GM21576 (cell line): ENCODE results near the gene SSPN.
"Not testable (repeated sequence)": the region's sequence is repeated elsewhere in the genome, so short reads cannot be mapped to it uniquely, and the experiment has no call there.

ENCODE experiments used
- ATAC-seq: cut with Tn5 transposase; IDR thresholded peaks from one replicate; pipeline ENCODE4 v1.9.1; 2021; ENCODE audit warnings: mild to moderate bottlenecking, moderate library complexity; ENCODE audit not compliant: unreplicated experiment

SSPN gene

GRCh38 chr12:26226629-26227360, 31.4 kb downstream of the SSPN start:
- no peak for ATAC-seq

DNA sequence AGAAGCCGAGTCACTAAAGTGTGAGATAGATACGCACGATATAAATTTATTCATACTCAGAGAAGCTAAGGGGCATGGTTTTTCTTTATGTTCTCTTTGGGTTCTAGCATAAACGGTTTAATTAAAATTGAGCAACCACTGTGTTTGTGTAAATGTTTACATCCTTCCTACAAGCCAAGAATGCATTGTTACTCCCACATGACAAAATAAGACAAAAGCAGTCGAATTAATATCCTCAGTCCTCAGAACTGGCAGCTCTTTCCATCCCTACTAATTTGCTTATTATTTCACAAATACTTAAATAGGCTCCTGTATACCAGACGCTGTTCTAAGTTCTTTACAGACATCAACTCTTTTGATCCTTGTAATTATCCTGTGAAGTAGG, 32.0 kb downstream of the SSPN start:
- no peak for ATAC-seq

GRCh38 chr12:26229910-26230309, 34.5 kb downstream of the SSPN start:
- no peak for ATAC-seq

DNA sequence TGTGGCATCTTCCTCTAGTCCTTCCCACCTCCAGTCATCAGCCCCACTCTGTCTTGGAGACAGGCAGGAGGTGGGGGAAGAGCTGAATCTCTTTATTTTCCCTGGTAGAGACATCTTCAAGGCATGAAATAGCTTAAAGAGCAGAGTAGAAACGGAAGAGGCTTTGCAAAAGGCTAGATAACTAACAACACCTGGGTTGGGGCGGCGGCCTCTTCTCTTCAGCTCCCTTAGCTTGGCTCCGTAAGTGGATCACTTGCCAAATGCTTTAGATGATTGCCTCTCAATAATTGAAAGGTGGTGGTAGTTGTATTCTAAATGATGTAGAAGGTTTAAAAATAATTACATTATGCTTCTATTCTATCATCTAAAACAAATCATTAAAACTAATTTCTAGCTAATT, 36.1 kb downstream of the SSPN start:
- no peak for ATAC-seq

GRCh38 chr12:26231921-26232320, 36.5 kb downstream of the SSPN start:
- ATAC-seq, result no peak

DNA sequence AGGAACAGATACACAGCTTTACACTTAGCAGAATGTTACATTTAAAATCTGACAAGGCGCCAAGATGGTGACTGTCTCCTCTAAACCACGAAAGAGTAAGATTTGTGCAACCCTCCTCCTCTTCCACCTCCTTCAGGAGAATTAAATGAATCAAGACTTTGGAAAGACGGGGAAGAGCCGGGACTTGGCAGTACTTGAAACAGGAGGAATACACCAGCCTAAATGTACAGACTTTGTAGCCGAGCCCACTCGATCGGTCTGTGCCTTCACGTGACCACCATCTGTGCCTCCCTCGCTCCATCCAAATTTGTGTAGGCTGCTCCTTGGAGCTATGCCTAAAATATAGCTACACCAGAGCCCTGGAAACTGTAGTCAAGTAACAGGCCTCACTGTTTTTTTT, 38.3 kb downstream of the SSPN start:
- ATAC-seq, result no peak

DNA sequence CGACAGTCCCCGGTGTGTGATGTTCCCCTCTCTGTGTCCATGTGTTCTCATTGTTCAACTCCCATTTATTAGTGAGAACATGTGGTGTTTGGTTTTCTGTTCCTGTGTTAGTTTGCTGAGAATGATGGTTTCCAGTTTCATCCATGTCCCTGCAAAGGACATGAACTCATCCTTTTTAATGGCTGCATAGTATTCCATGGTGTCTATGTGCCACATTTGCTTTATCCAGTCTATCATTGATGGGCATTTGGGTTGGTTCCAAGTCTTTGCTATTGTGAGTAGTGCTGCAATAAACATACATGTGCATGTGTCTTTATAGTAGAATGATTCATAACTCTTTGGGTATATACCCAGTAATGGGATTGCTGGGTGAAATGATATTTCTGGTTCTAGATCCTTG, 40.1 kb downstream of the SSPN start:
- ATAC-seq, result not testable (repeated sequence)

DNA sequence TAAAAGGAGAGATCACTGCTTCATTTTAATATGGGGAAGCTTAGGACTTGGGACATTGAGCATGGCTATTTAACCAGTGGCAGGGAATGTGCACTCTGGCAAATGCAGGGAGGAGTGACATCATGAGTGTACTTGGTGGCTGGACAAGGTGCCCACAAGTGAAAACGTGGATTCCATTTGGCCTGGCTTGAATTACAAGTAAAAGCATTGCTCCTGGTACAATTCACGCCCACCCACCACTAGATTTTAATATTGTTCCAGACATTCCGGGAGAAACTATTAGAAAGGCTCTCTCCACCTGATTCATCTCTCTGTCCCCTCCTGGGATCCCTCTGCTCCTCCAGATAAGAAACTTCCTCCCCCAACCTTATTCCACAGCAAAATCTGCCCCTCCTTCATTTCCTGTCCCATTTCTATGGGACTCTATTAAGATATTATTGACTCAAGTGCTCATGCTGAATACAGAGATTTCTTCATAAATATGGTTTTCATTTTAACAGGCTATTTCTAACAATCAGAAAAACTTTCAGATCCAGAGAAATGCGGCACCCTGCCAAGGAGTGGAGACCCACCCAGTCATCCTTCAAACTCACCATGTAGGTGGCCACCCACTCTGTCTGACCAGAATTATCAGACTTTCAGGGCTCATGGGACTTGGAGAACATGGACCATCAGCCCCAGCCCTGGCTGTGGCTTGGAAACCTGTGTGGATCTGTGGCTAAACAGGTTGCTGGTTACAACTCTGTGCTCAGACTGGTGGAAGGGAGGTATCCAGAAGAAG, 43.2 kb downstream of the SSPN start:
- ATAC-seq, result no peak

GRCh38 chr12:26239122-26239851, 43.9 kb downstream of the SSPN start:
- no peak for ATAC-seq

GRCh38 chr12:26239852-26240815, 44.8 kb downstream of the SSPN start:
- ATAC-seq, result no peak

DNA sequence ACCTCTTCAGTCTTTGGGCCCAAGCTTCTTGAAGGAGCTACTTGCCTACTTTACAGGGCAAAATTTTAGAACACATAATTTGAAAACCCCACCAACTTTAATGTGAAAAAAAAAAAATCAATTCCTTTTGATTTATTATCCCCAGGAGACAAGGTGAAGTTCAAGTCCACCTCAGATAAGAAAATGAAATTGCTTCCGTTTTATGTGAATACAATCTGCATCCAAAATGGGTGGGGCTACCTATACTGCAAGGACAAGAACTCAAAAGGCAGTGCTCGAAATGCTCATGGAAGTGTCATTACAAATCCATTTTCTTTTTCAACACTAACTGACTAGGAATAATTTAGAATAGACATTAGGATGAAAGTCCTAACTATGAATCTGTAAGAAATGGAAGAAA, 45.7 kb downstream of the SSPN start:
- ATAC-seq, result no peak

GRCh38 chr12:26242683-26243082, 47.3 kb downstream of the SSPN start:
- ATAC-seq, result no peak

DNA sequence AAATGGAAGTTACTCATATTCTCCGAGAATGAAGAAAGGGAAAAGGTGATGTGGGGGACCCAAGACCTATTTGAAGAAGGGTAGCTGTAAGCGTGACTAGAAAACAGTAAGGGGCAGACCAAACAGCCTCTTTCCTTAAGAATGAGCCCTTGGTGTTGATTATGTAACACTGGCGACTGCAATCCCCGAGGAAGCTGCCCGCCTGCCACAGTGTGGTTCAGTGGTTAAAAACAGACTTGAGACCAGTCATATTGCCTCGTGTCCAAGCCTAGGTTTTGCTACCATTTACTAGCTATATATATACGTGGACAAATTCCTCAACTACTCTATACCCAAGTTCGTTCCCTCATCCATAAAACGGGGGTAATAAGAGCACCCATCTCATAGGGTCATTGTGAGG, 49.1 kb downstream of the SSPN start:
- no peak for ATAC-seq

- ATAC-seq, result no peak
Measured at GRCh38 chr12:26245175-26245942, 50.0 kb downstream of the SSPN start.

- no peak for ATAC-seq
Measured at GRCh38 chr12:26246483-26247164, 51.3 kb downstream of the SSPN start.

DNA sequence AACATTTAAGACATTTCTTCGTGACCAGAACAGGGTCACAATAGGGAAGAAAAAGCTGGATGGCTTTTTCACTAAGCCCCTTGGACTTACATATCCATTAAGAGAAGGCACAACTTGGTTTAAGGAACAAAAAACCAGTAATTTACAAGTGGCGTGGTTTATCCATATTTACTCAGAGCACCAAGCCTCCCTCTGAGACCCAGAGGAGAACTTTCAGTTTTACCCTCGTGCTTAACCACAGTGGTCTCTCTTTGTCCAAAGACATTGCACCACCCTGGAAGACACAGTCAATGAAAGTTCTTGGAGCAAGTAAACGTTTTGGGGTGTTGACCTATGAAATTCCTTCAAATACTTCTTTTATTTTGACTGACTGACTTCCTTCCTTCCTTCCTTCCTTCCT, 52.5 kb downstream of the SSPN start:
- no peak for ATAC-seq

DNA sequence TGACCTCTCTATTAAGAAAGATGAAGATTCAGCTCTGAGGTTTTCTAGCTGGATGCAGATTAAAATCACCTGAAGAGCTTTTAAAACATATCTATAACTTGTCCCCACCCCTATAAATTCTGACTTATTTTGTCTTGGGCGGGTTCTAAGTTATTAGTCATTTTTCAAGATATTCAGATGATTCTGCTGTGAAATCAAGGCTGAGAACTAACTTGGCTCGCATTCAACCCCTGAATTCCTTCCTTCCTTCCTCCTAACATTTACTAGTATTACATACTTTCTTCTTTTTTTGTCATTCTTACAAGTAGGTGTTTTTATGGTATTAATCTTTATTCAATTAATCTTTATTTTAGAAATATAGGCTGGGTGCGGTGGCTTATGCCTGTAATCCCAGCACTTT, 55.4 kb downstream of the SSPN start:
- no peak for ATAC-seq

DNA sequence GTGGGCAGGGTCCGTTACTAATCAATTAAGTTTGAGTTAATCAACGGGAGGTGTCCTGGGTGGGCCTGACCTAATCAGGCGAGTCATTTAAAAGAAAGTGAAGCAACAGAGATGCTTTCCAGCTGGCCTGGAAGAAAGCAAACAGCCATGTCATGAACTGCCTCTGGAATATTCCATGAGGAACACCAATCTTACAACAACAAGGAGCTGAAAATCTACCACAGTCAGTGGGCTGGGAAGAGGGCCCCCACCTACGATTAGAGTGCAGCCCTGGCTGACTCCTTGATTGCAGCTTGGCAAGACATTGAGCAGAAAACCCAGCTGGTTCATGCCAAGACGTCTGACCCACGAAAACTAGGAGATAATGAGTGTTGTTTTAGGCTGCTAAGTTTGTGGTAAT, 56.2 kb downstream of the SSPN start:
- no peak for ATAC-seq

- no peak for ATAC-seq
Measured at GRCh38 chr12:26252946-26253345, 57.6 kb downstream of the SSPN start.
